ENCODE measurements around the gene TRIM9.
"Not testable (repeated sequence)": the region's sequence is repeated elsewhere in the genome, so short reads cannot be mapped to it uniquely, and the experiment has no call there.

Gene TRIM9

DNA sequence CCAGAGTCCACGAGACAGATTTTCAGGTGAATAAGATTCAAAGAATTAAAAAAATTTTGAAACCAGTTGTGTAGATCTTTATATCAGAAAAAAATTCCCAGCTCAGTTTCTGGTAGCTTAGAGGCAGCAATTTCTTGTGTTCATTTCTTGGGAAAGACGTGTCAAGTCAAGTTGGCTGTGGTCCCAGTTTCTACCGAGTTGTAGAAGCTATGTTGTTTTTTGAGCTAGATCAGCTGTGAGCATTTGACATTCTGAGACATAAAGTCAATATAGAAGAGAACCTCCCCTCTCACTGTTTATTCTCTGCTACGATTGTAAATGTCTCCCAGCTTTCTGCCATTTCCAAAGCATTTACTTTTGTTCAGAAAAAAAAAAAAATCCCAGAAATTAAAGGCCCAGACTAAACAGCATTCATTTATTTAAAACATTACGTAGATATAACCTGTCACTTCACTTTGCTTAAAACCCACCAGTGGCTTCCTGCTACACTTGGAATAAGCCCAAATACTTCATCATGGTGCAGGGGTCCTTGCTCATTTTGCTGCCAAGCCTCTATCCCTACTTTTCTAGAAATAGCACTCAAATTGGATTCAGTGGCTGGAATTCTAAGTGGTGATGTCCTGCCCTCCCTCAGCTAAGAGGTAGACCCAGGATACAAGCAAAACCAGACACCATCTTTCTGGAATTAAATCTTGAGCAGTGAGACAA, 130.1 kb downstream of the TRIM9 start:
- H3K4me1 Mint-ChIP-seq (ENCODE audit: low read depth) = no peaks in the 10 kb centered on the region
- no peaks in the 10 kb centered on the region for H3K36me3 Mint-ChIP-seq (ENCODE audit: low read depth)
- H3K27me3 Mint-ChIP-seq (ENCODE audit: low read depth) = peaks cover 1% of the 10 kb centered on the region
- no peaks in the 10 kb centered on the region for H3K9me3 Mint-ChIP-seq
- no peak overlapping the region for H3K4me3 Mint-ChIP-seq
- no peak for DNase-seq (ENCODE audit: low spot score)
- no peak overlapping the region for H3K27ac Mint-ChIP-seq

DNA sequence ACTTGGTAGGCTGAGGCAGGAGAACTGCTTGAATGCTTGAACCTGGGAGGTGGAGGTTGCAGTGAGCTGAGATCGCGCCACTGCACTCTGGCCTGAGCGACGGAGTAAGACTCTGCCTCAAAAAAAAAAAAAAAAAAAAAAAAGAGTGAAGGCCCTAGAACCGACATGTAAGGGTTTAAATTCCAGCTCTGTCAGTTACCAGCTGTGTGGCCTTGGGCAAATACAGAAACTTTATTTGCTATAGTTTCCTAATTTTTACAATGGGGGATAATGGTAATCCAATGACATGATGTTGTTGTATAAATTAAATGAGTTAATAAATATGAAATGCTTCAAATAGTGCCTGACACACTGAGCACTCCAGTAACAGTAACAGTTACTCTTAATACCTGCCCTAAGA, 131.0 kb downstream of the TRIM9 start:
- Mint-ChIP-seq H3K27ac (no peak overlapping the region), H3K4me3 (no peak overlapping the region), H3K36me3 (ENCODE audit: low read depth) (no peaks in the 10 kb centered on the region), H3K4me1 (ENCODE audit: low read depth) (no peaks in the 10 kb centered on the region), H3K9me3 (no peaks in the 10 kb centered on the region), H3K27me3 (ENCODE audit: low read depth) (no peaks in the 10 kb centered on the region)
- no peak for DNase-seq (ENCODE audit: low spot score)

DNA sequence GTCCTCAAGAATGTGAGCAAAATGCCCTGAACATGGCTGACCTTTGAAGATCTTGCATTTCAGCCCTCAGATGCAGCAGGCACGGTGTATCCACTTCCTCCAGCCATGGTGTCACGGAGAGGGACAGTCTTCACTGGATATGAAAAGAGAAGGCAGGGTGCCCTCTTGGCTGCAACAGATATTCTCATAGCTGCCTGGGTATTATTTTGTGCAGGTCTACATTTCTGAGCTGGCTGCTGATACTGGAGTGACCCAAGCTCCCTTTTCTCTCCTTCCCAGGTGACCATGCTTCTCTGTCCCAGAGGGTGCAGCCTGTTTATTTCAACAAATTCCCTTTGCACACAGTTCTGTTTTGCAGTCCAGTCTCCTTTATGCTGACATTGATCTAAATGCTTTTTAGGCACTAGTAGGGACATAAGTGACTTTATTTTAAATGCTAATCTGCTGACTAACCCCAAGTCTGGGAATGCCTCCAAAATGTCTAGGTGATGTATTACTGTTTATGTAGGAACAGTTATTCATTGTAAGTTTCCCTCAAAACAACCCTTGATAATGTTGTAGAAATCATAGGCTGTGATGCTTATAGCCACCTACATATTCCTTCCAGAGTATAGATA, 133.2 kb downstream of the TRIM9 start:
- no peaks in the 10 kb centered on the region for H3K4me1 Mint-ChIP-seq (ENCODE audit: low read depth)
- DNase-seq (ENCODE audit: low spot score) = no peak
- no peaks in the 10 kb centered on the region for H3K9me3 Mint-ChIP-seq
- H3K4me3 Mint-ChIP-seq = no peak overlapping the region
- H3K36me3 Mint-ChIP-seq (ENCODE audit: low read depth) = no peaks in the 10 kb centered on the region
- H3K27ac Mint-ChIP-seq = no peak overlapping the region
- H3K27me3 Mint-ChIP-seq (ENCODE audit: low read depth) = no peaks in the 10 kb centered on the region

DNA sequence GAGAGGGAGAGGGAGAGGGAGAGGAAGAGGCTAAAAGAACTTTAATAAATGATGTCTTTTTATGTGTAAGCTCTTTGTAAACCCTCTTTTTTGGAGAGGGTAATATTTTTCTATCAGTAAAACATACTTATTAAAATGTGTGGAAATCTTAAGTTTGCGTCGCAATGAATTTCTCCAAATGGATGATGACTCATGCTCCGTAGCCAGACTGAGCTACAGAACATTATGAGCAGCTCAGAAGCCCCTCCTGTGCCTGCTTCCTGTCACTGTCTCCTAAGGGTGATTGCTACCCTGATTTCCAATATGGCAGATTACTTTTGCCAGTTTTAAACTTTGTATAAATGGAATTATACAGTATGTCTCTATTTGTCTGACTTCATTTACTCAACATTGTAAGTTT, 137.6 kb downstream of the TRIM9 start:
- Mint-ChIP-seq H3K9me3 (no peaks in the 10 kb centered on the region), H3K27ac (no peak overlapping the region), H3K36me3 (ENCODE audit: low read depth) (no peaks in the 10 kb centered on the region), H3K4me1 (ENCODE audit: low read depth) (peaks cover 5% of the 10 kb centered on the region), H3K27me3 (ENCODE audit: low read depth) (no peaks in the 10 kb centered on the region), H3K4me3 (no peak overlapping the region)
- no peak for DNase-seq (ENCODE audit: low spot score)

DNA sequence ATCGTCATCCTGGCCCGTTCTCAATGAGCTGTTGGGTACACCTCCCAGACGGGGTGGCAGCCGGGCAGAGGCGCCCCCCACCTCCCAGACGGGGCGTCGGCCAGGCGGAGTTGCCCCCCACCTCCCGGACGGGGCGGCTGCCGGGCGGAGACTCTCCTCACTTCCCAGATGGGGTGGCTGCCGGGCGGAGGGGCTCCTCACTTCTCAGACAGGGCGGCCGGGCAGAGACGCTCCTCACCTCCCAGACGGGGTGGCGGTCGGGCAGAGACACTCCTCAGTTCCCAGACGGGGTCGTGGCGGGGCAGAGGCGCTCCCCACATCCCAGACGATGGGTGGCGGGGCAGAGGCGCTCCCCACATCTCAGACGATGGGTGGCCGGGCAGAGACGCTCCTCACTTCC, 138.5 kb downstream of the TRIM9 start:
- H3K9me3 Mint-ChIP-seq; H3K4me3 Mint-ChIP-seq; H3K4me1 Mint-ChIP-seq (ENCODE audit: low read depth); H3K27ac Mint-ChIP-seq; H3K36me3 Mint-ChIP-seq (ENCODE audit: low read depth); H3K27me3 Mint-ChIP-seq (ENCODE audit: low read depth); DNase-seq (ENCODE audit: low spot score): not testable (repeated sequence)

DNA sequence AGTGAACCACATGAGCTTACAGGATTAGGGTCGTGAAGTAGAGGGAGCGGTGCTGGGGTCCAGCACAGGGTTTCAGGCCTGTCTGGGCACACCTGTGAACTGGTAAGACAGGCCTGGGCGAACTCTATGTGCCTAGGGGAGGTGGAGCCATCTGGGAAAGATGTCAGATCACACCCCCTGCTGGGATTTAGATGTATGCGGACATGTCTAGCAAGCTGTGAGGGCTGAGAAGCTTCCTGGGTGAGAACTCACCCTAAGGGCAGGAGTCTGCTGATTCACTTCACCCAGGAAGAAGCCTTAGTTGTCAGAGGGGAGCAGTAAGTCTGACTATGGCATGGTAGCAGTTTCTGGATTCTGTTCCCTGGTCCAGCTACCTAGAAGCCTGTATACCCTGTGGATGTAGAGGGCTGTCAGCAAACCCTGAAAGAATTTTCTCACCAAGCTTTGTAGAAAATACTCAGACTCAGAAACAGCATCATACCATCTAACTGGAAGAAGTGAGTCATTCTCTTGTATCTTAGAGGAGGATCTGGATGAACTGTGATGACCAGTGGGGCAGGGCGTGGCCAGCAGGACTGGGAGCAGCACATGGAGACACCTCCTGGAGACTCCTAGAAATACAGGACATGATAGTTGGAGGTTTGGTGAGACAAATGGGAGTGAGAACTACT, 139.4 kb downstream of the TRIM9 start:
- DNase-seq (ENCODE audit: low spot score) = peak; percentile 56
- Mint-ChIP-seq H3K4me3 (no peak overlapping the region), H3K27me3 (ENCODE audit: low read depth) (no peaks in the 10 kb centered on the region), H3K4me1 (ENCODE audit: low read depth) (peaks cover 5% of the 10 kb centered on the region), H3K36me3 (ENCODE audit: low read depth) (no peaks in the 10 kb centered on the region), H3K9me3 (no peaks in the 10 kb centered on the region), H3K27ac (no peak overlapping the region)

DNA sequence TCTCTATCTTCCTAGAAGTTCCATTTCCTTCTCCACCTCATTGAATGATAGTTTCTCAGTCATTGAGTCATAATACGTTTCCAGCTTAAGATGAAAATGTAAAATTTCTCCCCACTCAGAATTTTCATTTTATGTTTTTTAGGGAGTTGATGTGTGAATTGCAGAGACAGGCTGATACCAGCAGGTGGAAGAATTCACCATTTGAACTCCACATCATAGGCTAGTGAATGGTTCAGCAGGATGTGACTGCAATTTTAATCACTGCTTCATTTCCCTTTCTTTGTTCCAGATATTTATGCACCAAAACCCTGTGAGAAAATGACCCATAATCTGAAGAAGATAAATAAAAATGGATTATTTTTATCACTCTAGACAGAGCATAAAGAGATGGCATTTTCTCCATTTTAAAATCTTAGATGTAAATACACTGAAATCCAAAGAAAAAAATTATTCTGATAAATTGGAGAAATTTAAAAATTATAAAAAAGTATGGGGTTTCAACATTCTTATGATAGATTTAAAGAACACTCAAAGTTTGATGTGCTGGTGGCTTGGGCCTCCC, 140.0 kb downstream of the TRIM9 start:
- no peak for DNase-seq (ENCODE audit: low spot score)
- H3K4me1 Mint-ChIP-seq (ENCODE audit: low read depth) = peaks cover 5% of the 10 kb centered on the region
- H3K36me3 Mint-ChIP-seq (ENCODE audit: low read depth) = no peaks in the 10 kb centered on the region
- H3K27ac Mint-ChIP-seq = no peak overlapping the region
- H3K4me3 Mint-ChIP-seq = no peak overlapping the region
- H3K27me3 Mint-ChIP-seq (ENCODE audit: low read depth) = no peaks in the 10 kb centered on the region
- H3K9me3 Mint-ChIP-seq = no peaks in the 10 kb centered on the region

DNA sequence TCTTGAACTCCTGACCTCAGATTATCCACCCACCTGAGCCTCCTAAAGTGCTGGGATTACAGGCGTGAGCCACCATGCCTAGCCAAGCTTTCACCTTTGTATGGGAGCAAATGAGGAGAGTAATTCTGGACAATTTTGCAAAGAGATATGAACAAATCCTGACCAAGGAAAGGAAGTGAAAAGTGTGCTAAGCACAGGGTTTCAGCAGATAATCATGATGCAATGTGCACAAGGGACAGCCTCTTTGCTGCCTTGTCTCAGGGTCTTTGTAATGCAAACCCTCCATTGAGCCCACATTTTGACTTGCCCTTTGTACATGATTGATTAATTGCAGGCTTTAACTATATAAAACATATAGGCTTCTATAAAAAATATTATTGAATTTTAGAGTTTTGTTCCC, 141.4 kb downstream of the TRIM9 start:
- Mint-ChIP-seq H3K4me3 (no peak overlapping the region), H3K36me3 (ENCODE audit: low read depth) (no peaks in the 10 kb centered on the region), H3K9me3 (no peaks in the 10 kb centered on the region), H3K27me3 (ENCODE audit: low read depth) (no peaks in the 10 kb centered on the region), H3K4me1 (ENCODE audit: low read depth) (peaks cover 5% of the 10 kb centered on the region), H3K27ac (no peak overlapping the region)
- DNase-seq (ENCODE audit: low spot score) = no peak

DNA sequence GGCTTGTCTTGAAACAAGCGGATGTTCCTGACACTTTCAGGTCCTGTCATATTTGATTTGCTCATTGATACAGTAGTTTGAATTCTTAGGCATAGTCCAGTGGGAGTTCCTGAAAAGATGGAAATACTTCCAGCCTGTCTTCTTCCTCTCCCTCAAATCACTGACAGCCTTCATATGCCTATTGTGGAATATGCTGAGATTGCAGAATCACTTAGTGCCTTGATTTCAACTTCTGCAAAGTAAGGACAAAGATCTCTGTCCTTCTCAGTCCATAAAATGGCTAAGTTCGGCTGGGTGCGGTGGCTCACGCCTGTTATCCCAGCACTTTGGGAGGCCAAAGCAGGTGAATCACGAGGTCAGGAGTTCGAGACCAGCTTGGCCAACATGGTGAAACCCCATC, 143.9 kb downstream of the TRIM9 start:
- Mint-ChIP-seq H3K36me3 (ENCODE audit: low read depth) (no peaks in the 10 kb centered on the region), H3K4me1 (ENCODE audit: low read depth) (peaks cover 5% of the 10 kb centered on the region), H3K27ac (no peak overlapping the region), H3K4me3 (no peak overlapping the region), H3K9me3 (no peaks in the 10 kb centered on the region), H3K27me3 (ENCODE audit: low read depth) (peaks cover 4% of the 10 kb centered on the region)
- DNase-seq (ENCODE audit: low spot score) = no peak

DNA sequence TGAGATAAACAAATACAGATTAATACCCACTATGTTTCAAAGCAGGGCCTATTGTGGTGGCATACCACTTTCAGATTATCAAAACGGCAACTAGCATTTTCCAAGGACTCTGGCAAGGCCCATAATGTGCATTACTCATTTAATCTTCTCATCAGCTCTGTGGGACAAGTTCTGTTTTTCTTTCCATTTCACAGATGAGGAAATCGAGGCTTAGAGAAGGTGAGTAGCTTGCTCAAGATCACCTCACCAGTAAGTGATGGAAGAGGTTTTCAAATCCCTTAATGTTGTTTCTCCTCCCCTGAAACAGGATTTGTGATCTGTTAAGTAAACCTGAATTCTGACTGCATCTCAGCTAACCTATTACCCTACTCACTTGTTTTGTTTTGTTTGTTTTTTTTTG, 146.7 kb downstream of the TRIM9 start:
- Mint-ChIP-seq H3K9me3 (no peaks in the 10 kb centered on the region), H3K27me3 (ENCODE audit: low read depth) (peaks cover 16% of the 10 kb centered on the region), H3K4me3 (no peak overlapping the region), H3K36me3 (ENCODE audit: low read depth) (no peaks in the 10 kb centered on the region), H3K27ac (no peak overlapping the region), H3K4me1 (ENCODE audit: low read depth) (peaks cover 6% of the 10 kb centered on the region)
- no peak for DNase-seq (ENCODE audit: low spot score)

DNA sequence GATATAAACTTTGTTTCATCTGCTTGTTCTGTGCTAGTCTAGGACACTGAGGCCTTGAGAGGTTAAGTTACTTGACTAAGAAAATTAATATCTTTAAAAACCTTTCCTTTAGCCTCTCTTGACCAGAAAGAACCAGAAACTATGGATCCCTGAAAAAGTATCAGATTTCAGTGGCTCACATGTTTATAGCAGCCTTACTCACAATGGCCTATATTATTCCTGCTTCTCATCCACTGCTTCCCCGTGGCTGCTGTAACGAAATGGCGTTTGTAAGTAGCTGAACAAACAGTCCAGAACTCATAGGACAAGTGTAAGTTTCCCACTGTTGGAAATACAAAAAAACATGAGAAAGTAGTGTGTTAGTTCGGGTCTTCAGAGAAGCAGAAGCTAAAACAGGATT, 147.5 kb downstream of the TRIM9 start:
- Mint-ChIP-seq H3K4me3 (no peak overlapping the region), H3K36me3 (ENCODE audit: low read depth) (no peaks in the 10 kb centered on the region), H3K27me3 (ENCODE audit: low read depth) (peaks cover 23% of the 10 kb centered on the region), H3K4me1 (ENCODE audit: low read depth) (peaks cover 6% of the 10 kb centered on the region), H3K27ac (no peak overlapping the region), H3K9me3 (no peaks in the 10 kb centered on the region)
- no peak for DNase-seq (ENCODE audit: low spot score)

DNA sequence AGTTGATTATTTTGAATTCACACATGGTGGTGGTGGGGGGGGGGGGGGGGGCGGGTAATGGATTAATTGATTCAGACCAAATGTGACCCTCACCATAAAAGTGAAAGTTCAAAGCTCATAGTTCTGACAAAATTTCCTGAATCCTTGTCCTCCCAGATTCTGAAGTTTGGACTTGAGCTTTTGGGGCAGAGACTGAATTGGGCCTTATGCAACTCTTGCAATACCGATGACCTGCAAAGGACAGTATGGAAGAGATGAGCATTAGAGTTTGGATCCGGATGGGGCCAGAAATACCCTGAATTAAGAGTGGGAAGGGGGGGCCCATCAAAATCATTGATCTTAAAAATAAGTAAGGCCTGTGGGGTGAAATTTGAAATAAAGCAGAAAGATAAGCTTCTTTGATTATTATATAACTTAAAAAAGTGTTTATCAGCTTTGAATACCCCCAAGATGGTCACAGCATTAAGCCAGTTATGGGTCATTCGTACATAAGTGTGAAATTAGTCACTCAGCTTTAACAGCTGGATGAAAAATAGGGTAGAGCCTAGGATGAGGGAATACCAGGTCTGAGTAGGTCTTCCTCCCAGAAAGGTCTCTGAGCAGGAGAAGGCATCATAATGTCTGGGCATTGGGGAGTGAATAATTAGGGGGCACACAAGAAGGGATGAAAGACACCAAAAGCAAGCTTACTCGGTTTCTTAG, 148.5 kb downstream of the TRIM9 start:
- Mint-ChIP-seq H3K27me3 (ENCODE audit: low read depth) (peaks cover 32% of the 10 kb centered on the region), H3K36me3 (ENCODE audit: low read depth) (no peaks in the 10 kb centered on the region), H3K27ac (no peak overlapping the region), H3K4me1 (ENCODE audit: low read depth) (peaks cover 6% of the 10 kb centered on the region), H3K4me3 (no peak overlapping the region), H3K9me3 (no peaks in the 10 kb centered on the region)
- DNase-seq (ENCODE audit: low spot score) = no peak

DNA sequence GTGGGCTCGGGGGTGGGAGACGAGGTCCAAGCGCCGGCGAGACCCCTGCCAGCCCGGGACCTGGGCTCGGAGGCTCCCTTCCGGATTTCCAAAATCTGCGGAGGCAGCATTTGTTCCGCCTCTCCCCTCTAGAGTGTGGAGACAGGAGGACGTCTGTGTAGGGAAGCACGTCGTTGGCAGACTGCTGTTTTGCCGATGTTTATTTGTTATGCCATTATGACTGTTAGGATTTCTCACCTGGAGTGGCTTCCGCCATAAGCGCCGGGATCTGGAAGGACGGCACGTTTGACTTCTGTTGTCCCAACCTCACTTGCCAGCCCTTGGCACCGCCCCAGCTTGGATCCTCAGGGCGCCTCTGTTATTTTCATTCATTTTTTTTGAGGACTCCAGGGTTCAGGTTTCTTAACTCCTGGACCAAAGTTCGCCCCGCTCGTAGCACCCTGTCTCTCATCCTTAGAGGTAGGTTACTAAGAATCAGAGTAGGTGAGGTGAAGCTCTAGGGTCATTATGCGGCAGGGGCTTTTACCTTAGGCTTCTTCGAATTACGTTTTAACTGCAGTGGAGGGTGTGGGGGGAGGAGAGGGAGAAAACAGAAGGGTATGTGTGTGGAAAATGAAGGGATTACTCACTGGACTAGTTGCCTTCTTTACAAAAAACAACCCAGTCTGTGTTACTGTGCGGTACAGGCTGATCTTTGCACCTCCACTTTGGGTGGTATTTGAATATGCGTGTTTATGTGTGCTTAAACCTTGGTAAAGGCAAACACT, 150.1 kb downstream of the TRIM9 start:
- DNase-seq (ENCODE audit: low spot score) = no peak
- Mint-ChIP-seq H3K27ac (peak overlapping the region; percentile 26), H3K4me1 (ENCODE audit: low read depth) (peaks cover 6% of the 10 kb centered on the region), H3K36me3 (ENCODE audit: low read depth) (no peaks in the 10 kb centered on the region), H3K4me3 (peak overlapping the region; percentile 89), H3K9me3 (no peaks in the 10 kb centered on the region), H3K27me3 (ENCODE audit: low read depth) (peaks cover 43% of the 10 kb centered on the region)

Data from T-helper 2 cell treated with Interferon-gamma antibody and Interleukin-4, amounts not matched to agents 5 μg/mL and 100 μg/mL, for 36 hours (primary cell).